ENCODE measurements around the gene SPINK5.

GRCh38 chr5:148085310-148085709 is 21.5 kb downstream of the SPINK5 start:
- TF ChIP-seq SP1 (IDR thresholded peaks at IDR 0.05) (no peak), L3MBTL2 (conservative IDR thresholded peaks at IDR 0.05) (no peak), FOXK2 (IDR thresholded peaks at IDR 0.05) (no peak), NFRKB (IDR thresholded peaks at IDR 0.05) (no peak), FOXM1 (IDR thresholded peaks at IDR 0.05; ENCODE audit: borderline replicate concordance) (no peak), HDGF (IDR thresholded peaks at IDR 0.05; ENCODE audit: borderline replicate concordance) (no peak), SUZ12 (IDR thresholded peaks at IDR 0.05) (no peak), ELF4 (IDR thresholded peaks at IDR 0.05) (no peak), TARDBP (IDR thresholded peaks at IDR 0.05) (no peak), BHLHE40 (IDR thresholded peaks at IDR 0.05; ENCODE audit: borderline replicate concordance) (no peak)
- TF ChIP-seq, protein P1, sequence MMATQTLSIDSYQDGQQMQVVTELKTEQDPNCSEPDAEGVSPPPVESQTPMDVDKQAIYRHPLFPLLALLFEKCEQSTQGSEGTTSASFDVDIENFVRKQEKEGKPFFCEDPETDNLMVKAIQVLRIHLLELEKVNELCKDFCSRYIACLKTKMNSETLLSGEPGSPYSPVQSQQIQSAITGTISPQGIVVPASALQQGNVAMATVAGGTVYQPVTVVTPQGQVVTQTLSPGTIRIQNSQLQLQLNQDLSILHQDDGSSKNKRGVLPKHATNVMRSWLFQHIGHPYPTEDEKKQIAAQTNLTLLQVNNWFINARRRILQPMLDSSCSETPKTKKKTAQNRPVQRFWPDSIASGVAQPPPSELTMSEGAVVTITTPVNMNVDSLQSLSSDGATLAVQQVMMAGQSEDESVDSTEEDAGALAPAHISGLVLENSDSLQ (IDR thresholded peaks at IDR 0.05), result no peak
